Measurements from ENCODE around the gene ADAM33.

The ADAM33 gene

GRCh38 chr20:3728354-3728753 is 46.5 kb upstream of the ADAM33 start:
- TF ChIP-seq, protein P1, sequence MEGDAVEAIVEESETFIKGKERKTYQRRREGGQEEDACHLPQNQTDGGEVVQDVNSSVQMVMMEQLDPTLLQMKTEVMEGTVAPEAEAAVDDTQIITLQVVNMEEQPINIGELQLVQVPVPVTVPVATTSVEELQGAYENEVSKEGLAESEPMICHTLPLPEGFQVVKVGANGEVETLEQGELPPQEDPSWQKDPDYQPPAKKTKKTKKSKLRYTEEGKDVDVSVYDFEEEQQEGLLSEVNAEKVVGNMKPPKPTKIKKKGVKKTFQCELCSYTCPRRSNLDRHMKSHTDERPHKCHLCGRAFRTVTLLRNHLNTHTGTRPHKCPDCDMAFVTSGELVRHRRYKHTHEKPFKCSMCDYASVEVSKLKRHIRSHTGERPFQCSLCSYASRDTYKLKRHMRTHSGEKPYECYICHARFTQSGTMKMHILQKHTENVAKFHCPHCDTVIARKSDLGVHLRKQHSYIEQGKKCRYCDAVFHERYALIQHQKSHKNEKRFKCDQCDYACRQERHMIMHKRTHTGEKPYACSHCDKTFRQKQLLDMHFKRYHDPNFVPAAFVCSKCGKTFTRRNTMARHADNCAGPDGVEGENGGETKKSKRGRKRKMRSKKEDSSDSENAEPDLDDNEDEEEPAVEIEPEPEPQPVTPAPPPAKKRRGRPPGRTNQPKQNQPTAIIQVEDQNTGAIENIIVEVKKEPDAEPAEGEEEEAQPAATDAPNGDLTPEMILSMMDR (IDR thresholded peaks at IDR 0.05; ENCODE audit: extremely low read depth, insufficient read depth, missing control alignments) = no peak
- DNase-seq (ENCODE audit: low spot score) = no peak
- in situ Hi-C loops (cut with MboI; ENCODE audit: low pct_unique_long_range_greater_than_20kb, low sequenced_read_pairs, unreplicated experiment) = no loop called here

- in situ Hi-C loops (cut with MboI; ENCODE audit: low pct_unique_long_range_greater_than_20kb, low sequenced_read_pairs, unreplicated experiment) = no loop called here
- TF ChIP-seq, protein P1 (IDR thresholded peaks at IDR 0.05; ENCODE audit: extremely low read depth, insufficient read depth, missing control alignments) = no peak
- no peak for DNase-seq (ENCODE audit: low spot score)
Observed at GRCh38 chr20:3727401-3728021, 45.7 kb upstream of the ADAM33 start.

DNA sequence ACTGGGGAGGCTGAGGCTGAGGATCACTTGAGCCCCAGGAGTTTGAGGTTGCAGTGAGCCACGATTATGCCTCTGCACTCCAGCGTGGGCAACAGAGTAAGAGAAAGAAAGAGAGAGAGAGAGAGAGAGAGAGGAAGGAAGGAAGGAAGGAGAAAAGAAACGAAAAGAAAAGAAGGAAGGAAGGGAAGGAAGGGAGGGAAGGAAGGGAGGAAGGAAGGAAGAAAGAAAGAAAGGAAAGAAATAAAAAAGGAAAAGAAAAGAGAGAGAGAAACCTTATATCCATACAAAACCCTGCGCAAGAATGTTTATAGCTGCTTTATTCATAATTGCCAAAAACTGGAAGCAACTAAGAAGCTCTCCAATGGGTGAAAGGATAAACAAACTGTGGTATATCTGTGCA is 42.5 kb upstream of the ADAM33 start:
- in situ Hi-C loops (cut with MboI; ENCODE audit: low pct_unique_long_range_greater_than_20kb, low sequenced_read_pairs, unreplicated experiment) = no loop called here
- DNase-seq (ENCODE audit: low spot score) = no peak
- TF ChIP-seq, protein P1 (IDR thresholded peaks at IDR 0.05; ENCODE audit: extremely low read depth, insufficient read depth, missing control alignments) = no peak

DNA sequence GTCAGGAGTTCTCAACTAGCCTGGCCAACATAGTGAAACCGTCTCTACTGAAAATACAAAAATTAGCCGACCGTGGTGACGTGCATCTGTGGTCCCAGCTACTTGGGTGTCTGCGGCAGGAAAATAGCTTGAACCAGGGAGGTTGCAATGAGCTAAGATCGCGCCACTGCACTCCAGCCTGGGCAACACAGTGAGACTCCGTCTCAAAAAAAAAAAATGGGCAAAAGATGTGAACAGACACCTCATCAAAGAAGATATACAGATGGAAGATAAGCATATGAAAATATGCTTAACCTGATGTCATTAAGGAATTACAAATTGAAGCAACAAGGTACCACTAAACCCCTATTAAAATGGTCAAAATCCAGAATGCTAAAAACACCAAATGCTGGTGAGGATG is 41.5 kb upstream of the ADAM33 start:
- TF ChIP-seq, protein P1 (IDR thresholded peaks at IDR 0.05; ENCODE audit: extremely low read depth, insufficient read depth, missing control alignments) = no peak
- no peak for DNase-seq (ENCODE audit: low spot score)
- in situ Hi-C loops (cut with MboI; ENCODE audit: low pct_unique_long_range_greater_than_20kb, low sequenced_read_pairs, unreplicated experiment) = no loop called here

- TF ChIP-seq, protein P1 (IDR thresholded peaks at IDR 0.05; ENCODE audit: extremely low read depth, insufficient read depth, missing control alignments) = no peak
- DNase-seq (ENCODE audit: low spot score) = no peak
- in situ Hi-C loops (cut with MboI; ENCODE audit: low pct_unique_long_range_greater_than_20kb, low sequenced_read_pairs, unreplicated experiment) = no loop called here
Observed at GRCh38 chr20:3721912-3722311, 40.1 kb upstream of the ADAM33 start.

DNA sequence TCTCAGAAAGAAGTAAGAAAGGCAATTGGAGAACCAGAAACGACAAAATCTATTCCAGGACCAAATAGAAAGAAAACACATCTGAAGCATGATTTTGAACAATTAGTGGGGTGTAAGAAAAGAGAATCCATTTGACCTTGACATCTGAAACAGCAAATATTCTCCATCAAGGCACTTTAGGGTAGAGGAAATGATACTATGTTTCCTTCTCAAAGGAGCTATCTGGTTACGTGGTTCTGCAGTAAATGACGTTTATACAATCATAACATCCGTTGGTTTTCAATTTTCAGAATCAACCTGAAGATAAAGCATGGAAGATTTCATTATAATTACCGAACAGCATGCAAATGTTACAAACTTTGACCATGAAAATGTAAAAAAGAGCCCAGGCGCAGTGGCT is 38.8 kb upstream of the ADAM33 start:
- DNase-seq (ENCODE audit: low spot score) = no peak
- TF ChIP-seq, protein P1 (IDR thresholded peaks at IDR 0.05; ENCODE audit: extremely low read depth, insufficient read depth, missing control alignments) = no peak
- in situ Hi-C loops (cut with MboI; ENCODE audit: low pct_unique_long_range_greater_than_20kb, low sequenced_read_pairs, unreplicated experiment) = no loop called here
